ENCODE measurements around the gene MLF2. TPM values are rescaled to one million over a fixed set of nuclear protein-coding genes. Genes with fewer than 3 reads are reported as not detected.

MLF2 gene
- total RNA-seq, 8 experiments from 2014 or later: 122 to 181 (median 151) TPM

- peak overlapping the region in 4 of 5 donors; percentile 7 to 19 (median 11) for H3K4me3 ChIP-seq
- in situ Hi-C loops (cut with MboI; ENCODE audit: low pct_unique_long_range_greater_than_20kb in 2 of 9, low sequenced_read_pairs in 9 of 9, unreplicated experiment in 9 of 9): no loop called here
- H3K4me1 ChIP-seq (replicated peaks in 1 of 2): peaks cover 42 to 52% of the 10 kb centered on the region in 2 donors
- peak in 5 of 8 experiments; percentile 12 to 44 (median 37) for ATAC-seq (replicated peaks in 6 of 8)
- WGBS, 10 experiments: 100% methylated on average over 2 of the region's 60 CpGs; no CpG with 5 or more reads in 9 of the 10 experiments
- H3K27ac ChIP-seq: no peak overlapping the region
These were observed 20.8 kb upstream of the MLF2 start for GRCh38 chr12:6773590-6774351.

- ATAC-seq (replicated peaks in 6 of 8): peak in 3 of 8 experiments; percentile 2 to 4 (median 3)
- no peak overlapping the region for H3K27ac ChIP-seq
- H3K4me1 ChIP-seq (replicated peaks in 1 of 2): peaks cover 35 to 44% of the 10 kb centered on the region in 2 donors
- WGBS, 10 experiments: 50 to 100% (median 85%) methylated on average over 1 to 8 of the region's 21 CpGs; no CpG with 5 or more reads in 4 of the 10 experiments
- H3K4me3 ChIP-seq: peak overlapping the region in 1 of 5 donors; percentile 7
- in situ Hi-C loops (cut with MboI; ENCODE audit: low pct_unique_long_range_greater_than_20kb in 2 of 9, low sequenced_read_pairs in 9 of 9, unreplicated experiment in 9 of 9): no loop called here
These were observed 20.0 kb upstream of the MLF2 start for GRCh38 chr12:6772726-6773589.

- Histone ChIP-seq H3K4me1 (replicated peaks in 1 of 2) (peaks cover 30 to 39% of the 10 kb centered on the region in 2 donors), H3K27ac (no peak within 1 kb of the TSS), H3K4me3 (no peak within 1 kb of the TSS)
- in situ Hi-C loops (cut with MboI; ENCODE audit: low pct_unique_long_range_greater_than_20kb in 2 of 9, low sequenced_read_pairs in 9 of 9, unreplicated experiment in 9 of 9): no loop called here
- no peak for ATAC-seq (replicated peaks in 6 of 8)
- 50% methylated on average over 2 of the region's 15 CpGs; no CpG with 5 or more reads in 9 of the 10 experiments for WGBS, 10 experiments
These were observed 19.4 kb upstream of the MLF2 start, which contains the start of gene LAG3 for GRCh38 chr12:6772331-6772695. Gene LAG3, plus strand, starts transcription at chr12:6772520. Its CDS starts 333 bp downstream, at chr12:6772853.

- Histone ChIP-seq H3K4me1 (replicated peaks in 1 of 2) (peaks cover 30 to 39% of the 10 kb centered on the region in 2 donors), H3K4me3 (no peak overlapping the region), H3K27ac (no peak overlapping the region)
- ATAC-seq (replicated peaks in 6 of 8): no peak
- whole genome bisulfite sequencing, 10 experiments: 78 to 100% (median 95%) methylated on average over 3 to 10 of the region's 12 CpGs
- in situ Hi-C loops (cut with MboI; ENCODE audit: low pct_unique_long_range_greater_than_20kb in 2 of 9, low sequenced_read_pairs in 9 of 9, unreplicated experiment in 9 of 9): no loop called here
These were observed 18.8 kb upstream of the MLF2 start for GRCh38 chr12:6771509-6772330.

GRCh38 chr12:6771091-6771495 lies 18.2 kb upstream of the MLF2 start:
- 92 to 100% (median 100%) methylated on average over 2 to 4 of the region's 4 CpGs; no CpG with 5 or more reads in 7 of the 10 experiments for WGBS, 10 experiments
- no peak overlapping the region for H3K27ac ChIP-seq
- H3K4me3 ChIP-seq: no peak overlapping the region
- in situ Hi-C loops (cut with MboI; ENCODE audit: low pct_unique_long_range_greater_than_20kb in 2 of 9, low sequenced_read_pairs in 9 of 9, unreplicated experiment in 9 of 9): no loop called here
- peaks cover 30 to 39% of the 10 kb centered on the region in 2 donors for H3K4me1 ChIP-seq (replicated peaks in 1 of 2)
- ATAC-seq (replicated peaks in 6 of 8): no peak

- H3K27ac ChIP-seq: no peak overlapping the region
- no peak overlapping the region for H3K4me3 ChIP-seq
- 20 to 83% (median 80%) methylated on average over 1 of the region's 10 CpGs; no CpG with 5 or more reads in 7 of the 10 experiments for WGBS, 10 experiments
- H3K4me1 ChIP-seq (replicated peaks in 1 of 2): peaks cover 30 to 39% of the 10 kb centered on the region in 2 donors
- in situ Hi-C loops (cut with MboI; ENCODE audit: low pct_unique_long_range_greater_than_20kb in 2 of 9, low sequenced_read_pairs in 9 of 9, unreplicated experiment in 9 of 9): no loop called here
- no peak for ATAC-seq (replicated peaks in 6 of 8)
These were observed 17.7 kb upstream of the MLF2 start for GRCh38 chr12:6770600-6770999.

GRCh38 chr12:6770094-6770493 lies 17.2 kb upstream of the MLF2 start:
- Histone ChIP-seq H3K4me1 (replicated peaks in 1 of 2) (peaks cover 31 to 41% of the 10 kb centered on the region in 2 donors), H3K4me3 (no peak overlapping the region), H3K27ac (no peak overlapping the region)
- WGBS, 10 experiments: 60 to 96% methylated on average over 1 to 4 of the region's 12 CpGs; no CpG with 5 or more reads in 8 of the 10 experiments
- ATAC-seq (replicated peaks in 6 of 8): no peak
- in situ Hi-C loops (cut with MboI; ENCODE audit: low pct_unique_long_range_greater_than_20kb in 2 of 9, low sequenced_read_pairs in 9 of 9, unreplicated experiment in 9 of 9): no loop called here

GRCh38 chr12:6769666-6770065 lies 16.7 kb upstream of the MLF2 start:
- no peak for ATAC-seq (replicated peaks in 6 of 8)
- Histone ChIP-seq H3K4me3 (peak overlapping the region in 1 of 5 donors; percentile 84), H3K27ac (no peak overlapping the region), H3K4me1 (replicated peaks in 1 of 2) (peaks cover 35 to 45% of the 10 kb centered on the region in 2 donors)
- in situ Hi-C loops (cut with MboI; ENCODE audit: low pct_unique_long_range_greater_than_20kb in 2 of 9, low sequenced_read_pairs in 9 of 9, unreplicated experiment in 9 of 9): no loop called here
- 86 to 100% methylated on average over 1 to 2 of the region's 4 CpGs; no CpG with 5 or more reads in 8 of the 10 experiments for WGBS, 10 experiments

GRCh38 chr12:6768990-6769389 lies 16.0 kb upstream of the MLF2 start:
- Histone ChIP-seq H3K27ac (peak overlapping the region; percentile 95 to 96), H3K4me1 (replicated peaks in 1 of 2) (peaks cover 35 to 44% of the 10 kb centered on the region in 2 donors)
- in situ Hi-C loops (cut with MboI; ENCODE audit: low pct_unique_long_range_greater_than_20kb in 2 of 9, low sequenced_read_pairs in 9 of 9, unreplicated experiment in 9 of 9): no loop called here

GRCh38 chr12:6768437-6768914 lies 15.5 kb upstream of the MLF2 start:
- Histone ChIP-seq H3K4me3 (peak overlapping the region; percentile 84 to 96 (median 92)), H3K4me1 (replicated peaks in 1 of 2) (peaks cover 35 to 44% of the 10 kb centered on the region in 2 donors), H3K27ac (peak overlapping the region; percentile 95 to 96)
- ATAC-seq (replicated peaks in 6 of 8): peak in 1 of 8 experiments; percentile 0
- in situ Hi-C loops (cut with MboI; ENCODE audit: low pct_unique_long_range_greater_than_20kb in 2 of 9, low sequenced_read_pairs in 9 of 9, unreplicated experiment in 9 of 9): no loop called here
- 0 to 8% (median 0%) methylated on average over 1 to 2 of the region's 6 CpGs; no CpG with 5 or more reads in 6 of the 10 experiments for WGBS, 10 experiments

More at GRCh38 chr12:6768990-6769389, 16.0 kb upstream of the MLF2 start:
- peak in 1 of 8 experiments; percentile 0 for ATAC-seq (replicated peaks in 6 of 8)
- peak overlapping the region; percentile 84 to 96 (median 92) for H3K4me3 ChIP-seq
- WGBS, 10 experiments: no CpG with 5 or more reads among the region's 6 CpGs

GRCh38 chr12:6767353-6768319 lies 14.7 kb upstream of the MLF2 start:
- Histone ChIP-seq H3K27ac (peak overlapping the region; percentile 95 to 96), H3K4me3 (peak overlapping the region; percentile 84 to 96 (median 92)), H3K4me1 (replicated peaks in 1 of 2) (peaks cover 31 to 39% of the 10 kb centered on the region in 2 donors)
- ATAC-seq (replicated peaks in 6 of 8): peak in 5 of 8 experiments; percentile 0 to 4 (median 1)
- in situ Hi-C loops (cut with MboI; ENCODE audit: low pct_unique_long_range_greater_than_20kb in 2 of 9, low sequenced_read_pairs in 9 of 9, unreplicated experiment in 9 of 9): no loop called here
- 0% methylated on average over 1 to 5 of the region's 44 CpGs; no CpG with 5 or more reads in 3 of the 10 experiments for WGBS, 10 experiments
